ENCODE results near the gene TMEM185B.

DNA sequence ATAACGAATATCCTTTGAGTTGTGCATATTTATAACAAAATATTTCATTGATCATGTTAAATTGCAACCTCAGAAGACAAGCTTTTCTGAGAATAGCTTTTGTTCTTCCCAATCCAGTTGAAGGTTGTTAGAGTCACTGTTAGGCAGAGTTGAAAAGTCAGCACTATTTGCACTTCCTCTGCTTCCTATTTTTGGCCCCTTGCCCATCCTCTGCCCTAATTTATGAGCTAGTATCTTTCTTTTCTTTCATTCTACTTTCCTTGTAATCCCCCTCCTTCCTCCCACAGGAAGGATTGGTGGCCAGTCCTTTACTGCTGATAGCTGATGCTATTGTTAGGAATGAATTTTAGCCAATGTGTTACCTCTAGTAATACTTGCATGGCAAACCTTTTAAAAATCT is 34.3 kb upstream of the TMEM185B start:
- TF ChIP-seq, protein P1, sequence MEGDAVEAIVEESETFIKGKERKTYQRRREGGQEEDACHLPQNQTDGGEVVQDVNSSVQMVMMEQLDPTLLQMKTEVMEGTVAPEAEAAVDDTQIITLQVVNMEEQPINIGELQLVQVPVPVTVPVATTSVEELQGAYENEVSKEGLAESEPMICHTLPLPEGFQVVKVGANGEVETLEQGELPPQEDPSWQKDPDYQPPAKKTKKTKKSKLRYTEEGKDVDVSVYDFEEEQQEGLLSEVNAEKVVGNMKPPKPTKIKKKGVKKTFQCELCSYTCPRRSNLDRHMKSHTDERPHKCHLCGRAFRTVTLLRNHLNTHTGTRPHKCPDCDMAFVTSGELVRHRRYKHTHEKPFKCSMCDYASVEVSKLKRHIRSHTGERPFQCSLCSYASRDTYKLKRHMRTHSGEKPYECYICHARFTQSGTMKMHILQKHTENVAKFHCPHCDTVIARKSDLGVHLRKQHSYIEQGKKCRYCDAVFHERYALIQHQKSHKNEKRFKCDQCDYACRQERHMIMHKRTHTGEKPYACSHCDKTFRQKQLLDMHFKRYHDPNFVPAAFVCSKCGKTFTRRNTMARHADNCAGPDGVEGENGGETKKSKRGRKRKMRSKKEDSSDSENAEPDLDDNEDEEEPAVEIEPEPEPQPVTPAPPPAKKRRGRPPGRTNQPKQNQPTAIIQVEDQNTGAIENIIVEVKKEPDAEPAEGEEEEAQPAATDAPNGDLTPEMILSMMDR (IDR thresholded peaks at IDR 0.05; ENCODE audit: low read length) = no peak
- no peak for TF ChIP-seq EZH2phosphoT487 (IDR thresholded peaks at IDR 0.05; ENCODE audit: low read length)
